BE2C (cell line): Measurements from ENCODE around the gene UNC13A.
A peak's percentile ranks its signal among the peaks of the same experiment; 100 is the strongest.

ENCODE experiments used
- DNase-seq: peaks from one replicate; pipeline ENCODE4 v3.0.0-alpha.2; 2020
- H3K27me3 ChIP-seq: fragments of 250-450 bp; sonication (Bioruptor Pico); 2 replicates; pipeline ENCODE4 v1.5.1; 2020; ENCODE audit warnings: mild to moderate bottlenecking
- H3K36me3 ChIP-seq: fragments of 250-450 bp; sonication (Bioruptor Pico); 2 replicates; pipeline ENCODE4 v1.5.1; 2020; ENCODE audit warnings: mild to moderate bottlenecking
- H3K4me1 ChIP-seq: fragments of 250-450 bp; sonication (Bioruptor Pico); 2 replicates; pipeline ENCODE4 v1.5.1; 2020
- H3K4me3 ChIP-seq: 2 replicates; pipeline ENCODE4 v1.5.1; 2011; ENCODE audit warnings: low read depth, low read length
- H3K9me3 ChIP-seq: fragments of 250-450 bp; sonication (Bioruptor Pico); 2 replicates; pipeline ENCODE4 v1.5.1; 2020
- TF ChIP-seq, protein P1 (sequence below): IDR thresholded peaks from 2 replicates; pipeline ENCODE4 v1.5.1; 2012; ENCODE audit warnings: mild to moderate bottlenecking, low read depth, low read length

Gene UNC13A

DNA sequence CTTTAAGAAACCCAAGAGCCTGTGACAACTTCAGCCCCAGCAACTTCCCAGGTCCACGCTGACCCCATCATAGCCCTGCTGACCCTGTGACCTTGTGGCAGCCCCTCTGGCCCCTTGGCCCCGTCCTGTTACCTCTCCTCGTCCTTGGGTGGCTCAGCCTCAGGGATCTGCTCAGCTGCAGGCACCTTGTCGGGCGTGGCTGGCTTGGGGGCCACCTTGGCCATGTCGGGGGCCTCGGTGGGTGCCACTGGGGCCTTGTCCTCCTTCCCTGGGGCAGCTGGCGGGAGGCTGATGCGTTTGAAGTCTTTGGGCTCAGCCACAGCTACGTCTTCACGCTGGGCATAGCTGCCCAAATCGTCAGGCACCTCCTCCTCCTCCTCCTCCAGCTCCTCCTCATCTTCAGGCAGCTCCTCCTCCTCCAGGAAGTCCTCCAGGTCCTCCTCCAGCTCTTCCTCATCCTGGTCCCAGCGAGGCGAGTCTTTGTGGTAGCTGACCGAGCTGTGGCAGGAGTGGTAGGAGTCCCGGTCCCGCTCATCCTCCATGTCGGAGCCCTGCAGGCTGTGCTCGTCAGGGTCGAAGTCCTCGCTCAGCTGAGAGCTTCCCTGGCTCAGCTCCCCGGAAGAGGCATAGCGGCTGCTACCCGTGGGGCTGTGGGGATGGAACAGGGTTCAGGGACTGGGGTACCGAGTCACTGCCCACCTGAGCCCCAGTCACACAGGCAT, 32.2 kb downstream of the UNC13A start:
- no peak for DNase-seq
- Histone ChIP-seq H3K4me1 (no peaks in the 10 kb centered on the region), H3K36me3 (peaks cover 55% of the 10 kb centered on the region), H3K9me3 (no peaks in the 10 kb centered on the region), H3K4me3 (no peak overlapping the region), H3K27me3 (no peaks in the 10 kb centered on the region)
- TF ChIP-seq, protein P1, sequence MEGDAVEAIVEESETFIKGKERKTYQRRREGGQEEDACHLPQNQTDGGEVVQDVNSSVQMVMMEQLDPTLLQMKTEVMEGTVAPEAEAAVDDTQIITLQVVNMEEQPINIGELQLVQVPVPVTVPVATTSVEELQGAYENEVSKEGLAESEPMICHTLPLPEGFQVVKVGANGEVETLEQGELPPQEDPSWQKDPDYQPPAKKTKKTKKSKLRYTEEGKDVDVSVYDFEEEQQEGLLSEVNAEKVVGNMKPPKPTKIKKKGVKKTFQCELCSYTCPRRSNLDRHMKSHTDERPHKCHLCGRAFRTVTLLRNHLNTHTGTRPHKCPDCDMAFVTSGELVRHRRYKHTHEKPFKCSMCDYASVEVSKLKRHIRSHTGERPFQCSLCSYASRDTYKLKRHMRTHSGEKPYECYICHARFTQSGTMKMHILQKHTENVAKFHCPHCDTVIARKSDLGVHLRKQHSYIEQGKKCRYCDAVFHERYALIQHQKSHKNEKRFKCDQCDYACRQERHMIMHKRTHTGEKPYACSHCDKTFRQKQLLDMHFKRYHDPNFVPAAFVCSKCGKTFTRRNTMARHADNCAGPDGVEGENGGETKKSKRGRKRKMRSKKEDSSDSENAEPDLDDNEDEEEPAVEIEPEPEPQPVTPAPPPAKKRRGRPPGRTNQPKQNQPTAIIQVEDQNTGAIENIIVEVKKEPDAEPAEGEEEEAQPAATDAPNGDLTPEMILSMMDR, result no peak

DNA sequence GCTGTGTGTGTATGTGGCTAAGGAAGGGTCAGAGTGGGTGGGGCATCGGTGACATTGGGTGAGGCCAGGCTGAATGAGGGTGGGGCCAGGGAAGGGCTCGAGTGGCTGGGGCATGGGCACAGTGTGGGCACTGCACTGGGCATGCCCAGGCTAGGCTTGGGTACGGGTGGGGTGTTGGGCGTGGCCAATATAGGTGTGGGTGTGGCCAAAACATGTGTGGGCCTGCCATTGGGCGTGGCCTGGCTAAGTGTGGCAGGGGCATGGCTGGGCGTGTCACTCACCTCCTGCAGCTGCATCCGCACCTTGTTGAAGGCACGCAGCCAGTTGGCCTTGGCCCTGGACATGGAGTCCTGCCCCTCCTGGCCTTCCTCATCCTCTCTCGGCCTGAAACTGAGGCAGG, 33.2 kb downstream of the UNC13A start:
- no peak for DNase-seq
- Histone ChIP-seq H3K36me3 (peaks cover 58% of the 10 kb centered on the region), H3K4me3 (no peak overlapping the region), H3K4me1 (no peaks in the 10 kb centered on the region), H3K27me3 (no peaks in the 10 kb centered on the region), H3K9me3 (no peaks in the 10 kb centered on the region)
- TF ChIP-seq, protein P1, result no peak

DNA sequence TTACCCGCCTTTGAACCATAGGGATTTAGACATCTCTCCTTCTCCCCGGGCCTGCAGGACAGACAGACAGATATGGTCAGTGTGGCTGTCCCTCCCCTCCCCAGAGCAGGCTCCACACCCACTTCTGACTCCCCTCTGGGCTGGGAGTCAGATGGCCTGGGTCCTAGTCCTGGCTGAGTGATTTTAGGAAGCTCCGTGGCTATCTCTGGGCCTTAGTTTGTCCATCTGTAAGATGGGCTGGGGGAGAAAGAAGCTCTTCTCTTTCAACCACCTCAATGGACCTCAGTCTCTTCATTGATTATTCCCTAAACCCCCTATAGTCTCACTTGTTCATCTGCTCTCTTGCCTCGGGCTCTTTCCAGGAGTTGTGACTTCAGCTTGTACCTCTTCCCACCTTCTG, 35.5 kb downstream of the UNC13A start:
- Histone ChIP-seq H3K4me3 (no peak overlapping the region), H3K36me3 (peaks cover 68% of the 10 kb centered on the region), H3K4me1 (no peaks in the 10 kb centered on the region), H3K9me3 (no peaks in the 10 kb centered on the region), H3K27me3 (no peaks in the 10 kb centered on the region)
- no peak for DNase-seq
- TF ChIP-seq, protein P1, result no peak

DNA sequence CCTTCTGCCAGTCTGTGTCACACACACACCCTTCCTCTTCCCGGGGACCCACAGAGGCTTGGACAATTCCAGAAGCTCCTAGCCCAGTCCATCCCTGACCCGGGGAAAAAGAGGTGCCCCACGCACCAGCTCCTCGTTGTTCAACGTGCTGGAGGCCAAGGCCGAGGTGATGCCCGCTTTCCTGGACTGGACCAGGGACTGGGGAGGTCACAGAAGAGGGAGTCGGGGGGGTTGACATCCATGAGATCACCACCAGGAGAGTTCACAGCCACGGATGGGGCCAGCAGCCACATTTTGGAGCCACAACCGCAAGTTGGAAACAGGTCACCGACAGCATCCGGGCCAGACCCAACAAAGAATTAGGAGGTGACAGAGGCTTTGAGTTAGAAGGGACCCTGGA, 39.4 kb downstream of the UNC13A start:
- Histone ChIP-seq H3K4me3 (no peak overlapping the region), H3K36me3 (peaks cover 52% of the 10 kb centered on the region), H3K4me1 (no peaks in the 10 kb centered on the region), H3K9me3 (no peaks in the 10 kb centered on the region), H3K27me3 (no peaks in the 10 kb centered on the region)
- no peak for DNase-seq
- TF ChIP-seq, protein P1, result no peak

DNA sequence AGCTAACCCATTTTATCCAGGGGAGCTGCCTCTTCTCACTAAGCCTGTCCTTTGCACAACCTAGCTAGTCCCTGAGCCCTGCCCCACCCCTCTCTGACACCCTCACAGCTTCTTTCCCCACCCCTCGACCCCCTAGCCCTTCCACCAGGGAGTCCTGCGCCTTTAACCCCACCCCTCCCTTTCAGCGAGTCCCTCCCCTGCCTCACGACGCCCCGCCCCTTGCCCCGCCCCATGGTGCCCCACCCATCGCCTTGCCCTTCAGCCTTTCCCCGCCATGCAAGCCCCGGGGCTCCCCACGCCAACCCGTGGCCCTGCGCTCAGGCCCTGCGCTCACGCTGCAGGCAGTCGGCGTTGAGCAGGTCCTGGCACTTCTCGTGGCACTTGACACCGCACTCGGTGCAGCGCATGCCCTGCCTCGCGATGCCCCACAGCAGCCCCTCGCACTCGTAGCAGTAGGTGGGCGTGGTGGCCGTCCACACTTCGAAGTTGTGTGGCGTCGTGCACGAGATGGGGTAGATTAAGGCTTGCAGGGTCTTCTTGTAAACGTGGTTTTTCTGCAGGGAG, 40.0 kb downstream of the UNC13A start:
- Histone ChIP-seq H3K9me3 (no peaks in the 10 kb centered on the region), H3K27me3 (no peaks in the 10 kb centered on the region), H3K4me3 (no peak overlapping the region), H3K36me3 (peaks cover 52% of the 10 kb centered on the region), H3K4me1 (no peaks in the 10 kb centered on the region)
- peak; percentile 33 for DNase-seq
- TF ChIP-seq, protein P1, result no peak
